GM21786 (cell line): ENCODE results near the gene TGFBR3L.

Source experiments
- ATAC-seq: cut with Tn5 transposase; IDR thresholded peaks from one replicate; pipeline ENCODE4 v1.9.1; 2021; ENCODE audit not compliant: unreplicated experiment

Gene TGFBR3L

GRCh38 chr19:7914598-7915045, at the start of gene TGFBR3L:
TSS of gene TGFBR3L (plus strand) at chr19:7914830.
- ATAC-seq: no peak

GRCh38 chr19:7865262-7865911, 49.2 kb upstream of the TGFBR3L start:
- ATAC-seq: no peak

- no peak for ATAC-seq
Measured at GRCh38 chr19:7866399-7867091, 48.1 kb upstream of the TGFBR3L start.

GRCh38 chr19:7867092-7867844, 47.4 kb upstream of the TGFBR3L start:
- no peak for ATAC-seq

- no peak for ATAC-seq
Measured at GRCh38 chr19:7868326-7868670, 46.3 kb upstream of the TGFBR3L start.

GRCh38 chr19:7868671-7869452, 45.8 kb upstream of the TGFBR3L start:
- ATAC-seq: peak; percentile 44

- ATAC-seq: peak; percentile 51
Measured at GRCh38 chr19:7869453-7869909, 45.1 kb upstream of the TGFBR3L start.

GRCh38 chr19:7869910-7870511, 44.6 kb upstream of the TGFBR3L start:
- ATAC-seq: no peak

- ATAC-seq: no peak
Measured at GRCh38 chr19:7870571-7871436, 43.8 kb upstream of the TGFBR3L start.

- ATAC-seq: no peak
Measured at GRCh38 chr19:7871437-7872305, 43.0 kb upstream of the TGFBR3L start.

GRCh38 chr19:7872306-7873204, 42.1 kb upstream of the TGFBR3L start:
- no peak for ATAC-seq

GRCh38 chr19:7873304-7874075, 41.1 kb upstream of the TGFBR3L start:
- no peak for ATAC-seq

- ATAC-seq: no peak
Measured at GRCh38 chr19:7874076-7874896, 40.3 kb upstream of the TGFBR3L start, which contains the start of gene PRR36. TSS of gene PRR36 (minus strand) at chr19:7874390. CDS start at chr19:7873689, 701 bp downstream.

GRCh38 chr19:7874897-7875273, 39.7 kb upstream of the TGFBR3L start:
- no peak for ATAC-seq

- ATAC-seq: no peak
Measured at GRCh38 chr19:7877249-7877836, 37.3 kb upstream of the TGFBR3L start.
